GM21825 (cell line): ENCODE measurements around the gene OR4D11.
A peak's percentile ranks its signal among the peaks of the same experiment; 100 is the strongest.
"Not testable (repeated sequence)": the region's sequence is repeated elsewhere in the genome, so short reads cannot be mapped to it uniquely, and the experiment has no call there.

ENCODE experiments used
- ATAC-seq: cut with Tn5 transposase; IDR thresholded peaks from one replicate; pipeline ENCODE4 v1.9.1; 2021; ENCODE audit warnings: mild to moderate bottlenecking, moderate library complexity; ENCODE audit not compliant: unreplicated experiment

Gene OR4D11

GRCh38 chr11:59547605-59548308 lies 44.4 kb downstream of the OR4D11 start:
- not testable (repeated sequence) for ATAC-seq

GRCh38 chr11:59548309-59548656 lies 44.9 kb downstream of the OR4D11 start:
- ATAC-seq = no peak

- peak; percentile 87 for ATAC-seq
These were observed 47.0 kb downstream of the OR4D11 start for GRCh38 chr11:59550368-59550841.

- ATAC-seq = peak; percentile 36
These were observed 47.7 kb downstream of the OR4D11 start for GRCh38 chr11:59550842-59551658.

- ATAC-seq = no peak
These were observed 48.5 kb downstream of the OR4D11 start for GRCh38 chr11:59551659-59552521.

- ATAC-seq = no peak
These were observed 49.5 kb downstream of the OR4D11 start for GRCh38 chr11:59552844-59553243.

- no peak for ATAC-seq
These were observed 49.9 kb downstream of the OR4D11 start for GRCh38 chr11:59553323-59553722.
